GM12878 (cell line): ENCODE results near the gene SP6. TPM values are rescaled to one million over a fixed set of nuclear protein-coding genes. Genes with fewer than 3 reads are reported as not detected.
A peak's percentile ranks its signal among the peaks of the same experiment; 100 is the strongest.

Experiments
- E2F4 ChIP-seq: IDR thresholded peaks from 2 replicates; pipeline ENCODE4 v1.6.1; 2012; ENCODE audit warnings: low read depth, low read length, improper control_type of control experiment
- POLR2AphosphoS2 ChIP-seq: IDR thresholded peaks from 2 replicates; pipeline ENCODE4 v1.6.1; 2011; ENCODE audit warnings: low read depth, mild to moderate bottlenecking, low read length, improper control_type of control experiment, moderate library complexity
- RAD51 ChIP-seq: fragments of 450-650 bp; IDR thresholded peaks from 2 replicates; pipeline ENCODE4 v1.6.1; 2016; ENCODE audit warnings: moderate library complexity, mild to moderate bottlenecking, inconsistent platforms
- SPI1 ChIP-seq: IDR thresholded peaks from 2 replicates; pipeline ENCODE4 v1.6.1; 2011; ENCODE audit warnings: low read depth, mild to moderate bottlenecking, low read length, moderate library complexity, borderline replicate concordance; ENCODE audit not compliant: insufficient read depth
- TBL1XR1 ChIP-seq: IDR thresholded peaks from 2 replicates; pipeline ENCODE4 v1.6.1; 2012; ENCODE audit warnings: low read depth, low read length, improper control_type of control experiment
- ZBTB40 ChIP-seq: fragments of 450-650 bp; IDR thresholded peaks from 2 replicates; pipeline ENCODE4 v1.6.1; 2016; ENCODE audit warnings: mild to moderate bottlenecking, moderate library complexity, borderline replicate concordance
- polyA plus RNA-seq, 11 experiments: library from polyadenylated mRNA; depleted of rRNA in 4 of 11; unstranded in 6 of 11; stranded (reverse) in 5 of 11; fragments of >200 nt; fragmentation: Nextera tagmentation in 4 of 11; fragmentation: Illumina TruSeq in 1 of 11; extraction: Ambion mirVana in 4 of 11; extraction: Trizol in 1 of 11; gene quantifications; 1 replicate in 1 of 11; 2 replicates in 10 of 11; pipeline versions ENCODE4 v1.2.1 to v1.2.3, GENCODE V29; 2011 to 2016; ENCODE audit warnings: inconsistent platforms in 2 of 11, missing spikeins in 2 of 11, low read depth in 1 of 11
- total RNA-seq, 4 experiments: library from RNA; depleted of rRNA in 3 of 4; stranded (reverse); fragments of >200 nt in 3 of 4; fragmentation: Illumina TruSeq in 1 of 4; extraction: Trizol in 1 of 4; gene quantifications; 2 replicates each; pipeline versions ENCODE4 v1.2.1 to v1.2.3, GENCODE V29; 2013 to 2021

SP6 gene
- total and polyA plus RNA-seq, 10 of the 15 experiments (the other 5 are each of a cell fraction or from before 2014, with no cell fraction given): 0.05 to 0.15 (median 0.06) TPM; not detected in 7

- TF ChIP-seq POLR2AphosphoS2 (peak; percentile 84; the same call in 1 of the 2 replicates), TBL1XR1 (peak; percentile 55; the same call in 1 of the 2 replicates), E2F4 (0 out of 2 replicates have a peak, but pooled peaks have one; percentile 39), ZBTB40 (peak; percentile 75; the same call in 1 of the 2 replicates), SPI1 (no peak), RAD51 (no peak)
These were observed 29.3 kb downstream of the SP6 start, which contains the start of gene OSBPL7 (continued) for GRCh38 chr17:47821424-47822391.
